Mesodermal cell (in vitro differentiated cells): ENCODE measurements around the gene CIDEA. TPM values are rescaled to one million over a fixed set of nuclear protein-coding genes. Genes with fewer than 3 reads are reported as not detected.
"Not testable (repeated sequence)": the region's sequence is repeated elsewhere in the genome, so short reads cannot be mapped to it uniquely, and the experiment has no call there.

ENCODE experiments used
- H3K27ac ChIP-seq: 2 replicates; pipeline ENCODE4 v1.7.0; 2013; ENCODE audit warnings: mild to moderate bottlenecking, low read depth, low read length, moderate library complexity; ENCODE audit not compliant: severe bottlenecking
- H3K36me3 ChIP-seq: 2 replicates; pipeline ENCODE4 v1.7.1; 2013; ENCODE audit warnings: mild to moderate bottlenecking, low read length, moderate library complexity; ENCODE audit not compliant: control insufficient read depth, insufficient read depth
- H3K4me1 ChIP-seq: one replicate; pipeline ENCODE4 v1.7.1; 2013; ENCODE audit warnings: mild to moderate bottlenecking, low read length; ENCODE audit not compliant: insufficient read depth, control insufficient read depth, poor library complexity, severe bottlenecking
- H3K4me3 ChIP-seq: 2 replicates; pipeline ENCODE4 v1.7.0; 2013; ENCODE audit warnings: low read length, control low read depth, mild to moderate bottlenecking; ENCODE audit not compliant: insufficient read depth, poor library complexity, severe bottlenecking; ENCODE audit errors: extremely low read depth
- H3K9me3 ChIP-seq: 2 replicates; pipeline ENCODE4 v1.7.1; 2013; ENCODE audit warnings: mild to moderate bottlenecking, low read length, moderate library complexity; ENCODE audit not compliant: control insufficient read depth
- whole genome bisulfite sequencing, 2 experiments: methylation state at CpG; one replicate each; pipeline ENCODE4 v1.1.5; 2013; ENCODE audit warnings: missing lambda C conversion rate in 2 of 2; ENCODE audit not compliant: insufficient coverage in 2 of 2; 5-methylcytosine and 5-hydroxymethylcytosine counted together
- polyA plus RNA-seq, 2 experiments: library from polyadenylated mRNA; stranded (reverse); fragments of 50-300 nt; gene quantifications; one replicate each; pipeline ENCODE4 v1.2.3, GENCODE V29; 2013

Gene CIDEA
- polyA plus RNA-seq (2013, experiment 1 of 2): not detected
- polyA plus RNA-seq (2013, experiment 2 of 2): not detected

GRCh38 chr18:12254136-12254819 lies at the start of gene CIDEA:
Gene CIDEA (plus strand): TSS chr18:12254361. CDS start chr18:12254384, 23 bp downstream.
- H3K4me3 ChIP-seq: peak within 1 kb of the TSS; percentile 27
- H3K27ac ChIP-seq: no peak within 1 kb of the TSS
- 5% methylated on average over 65 of the region's 69 CpGs for WGBS, 2 experiments
- peaks cover 16% of the 10 kb centered on the region for H3K4me1 ChIP-seq
- H3K9me3 ChIP-seq: no peaks in the 10 kb centered on the region
- no peaks in the 10 kb centered on the region for H3K36me3 ChIP-seq

DNA sequence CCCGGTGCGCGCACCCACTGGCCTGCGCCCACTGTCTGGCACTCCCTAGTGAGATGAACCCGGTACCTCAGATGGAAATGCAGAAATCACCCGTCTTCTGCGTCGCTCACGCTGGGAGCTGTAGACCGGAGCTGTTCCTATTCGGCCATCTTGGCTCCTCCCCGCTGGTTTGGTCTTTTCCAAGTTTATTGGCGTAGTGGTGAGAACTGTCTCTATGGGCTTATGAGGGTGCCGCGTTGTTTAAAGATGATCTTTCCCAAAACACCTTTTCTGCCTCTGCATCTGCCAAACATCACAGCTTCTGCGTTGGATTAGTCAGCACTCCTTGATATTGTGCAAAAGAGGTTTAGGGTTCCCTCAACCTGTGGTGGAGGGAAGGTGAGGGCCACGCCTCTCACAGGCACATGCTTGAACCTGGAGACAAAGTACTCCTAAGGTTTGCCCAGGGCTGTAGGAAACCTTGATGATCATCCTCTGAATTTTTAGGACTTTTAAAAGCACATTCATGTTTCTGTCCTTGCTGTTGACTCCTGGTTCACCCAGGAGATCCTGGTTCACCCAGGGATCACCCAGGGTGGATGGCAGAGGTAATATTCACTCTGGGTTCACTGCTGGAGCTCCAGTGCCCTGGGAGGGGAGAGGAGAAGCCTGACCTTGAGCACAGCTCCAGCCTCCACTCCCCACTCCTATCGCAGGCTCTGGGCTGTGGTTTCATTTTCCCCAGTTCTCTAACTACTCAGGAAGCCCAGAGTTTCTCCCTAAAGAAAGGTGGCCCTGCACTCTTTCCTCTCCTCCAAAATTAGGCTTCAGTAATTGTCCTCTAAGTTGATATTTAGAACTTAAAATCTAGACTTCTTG lies 45.6 kb upstream of the CIDEA start:
- not testable (repeated sequence) for H3K4me3 ChIP-seq, H3K36me3 ChIP-seq, H3K27ac ChIP-seq, H3K4me1 ChIP-seq, H3K9me3 ChIP-seq
- WGBS, 2 experiments: 93 to 95% methylated on average over 4 to 7 of the region's 18 CpGs

GRCh38 chr18:12212308-12212707 lies 41.9 kb upstream of the CIDEA start:
- not testable (repeated sequence) for H3K27ac ChIP-seq, H3K9me3 ChIP-seq, H3K4me3 ChIP-seq, H3K4me1 ChIP-seq, H3K36me3 ChIP-seq
- WGBS, 2 experiments: no CpG with 5 or more reads among the region's 1 CpG

DNA sequence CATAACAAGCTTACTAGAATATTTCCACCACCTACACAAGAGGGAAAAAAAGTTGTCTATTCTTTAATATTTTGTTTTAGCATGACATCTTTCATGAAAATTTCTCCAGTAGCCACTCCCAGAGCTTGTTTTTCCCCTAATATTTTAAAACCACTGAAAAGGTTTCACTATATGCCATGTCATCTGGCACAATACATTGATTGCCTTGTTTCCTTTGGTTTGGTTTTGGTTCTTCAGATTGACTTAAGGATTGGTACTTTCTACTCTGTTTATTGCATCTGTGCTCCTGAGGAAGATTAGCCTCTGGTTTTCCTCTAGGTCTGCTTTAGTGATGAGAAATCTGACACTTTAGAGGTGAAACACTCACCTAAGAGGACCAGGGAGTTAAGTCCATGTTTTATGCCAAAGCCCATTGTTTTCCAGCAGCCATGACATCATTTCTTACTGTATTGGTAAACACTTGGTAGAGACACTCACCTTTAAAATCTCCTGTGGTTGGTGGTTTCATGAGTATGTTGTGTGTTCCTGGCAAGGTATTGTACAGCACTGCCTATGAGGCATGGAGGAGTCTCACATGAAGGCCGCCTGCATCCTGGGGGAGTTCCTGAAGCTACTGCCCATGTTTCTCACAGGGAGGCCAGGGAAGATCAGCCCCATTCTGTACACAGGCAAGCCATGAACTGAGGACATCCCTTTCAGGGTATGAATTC lies 39.7 kb upstream of the CIDEA start:
- not testable (repeated sequence) for H3K9me3 ChIP-seq, H3K27ac ChIP-seq, H3K4me3 ChIP-seq, H3K4me1 ChIP-seq, H3K36me3 ChIP-seq
- WGBS, 2 experiments: 83% methylated on average over 1 of the region's 1 CpG; no CpG with 5 or more reads in 1 of the 2 experiments

DNA sequence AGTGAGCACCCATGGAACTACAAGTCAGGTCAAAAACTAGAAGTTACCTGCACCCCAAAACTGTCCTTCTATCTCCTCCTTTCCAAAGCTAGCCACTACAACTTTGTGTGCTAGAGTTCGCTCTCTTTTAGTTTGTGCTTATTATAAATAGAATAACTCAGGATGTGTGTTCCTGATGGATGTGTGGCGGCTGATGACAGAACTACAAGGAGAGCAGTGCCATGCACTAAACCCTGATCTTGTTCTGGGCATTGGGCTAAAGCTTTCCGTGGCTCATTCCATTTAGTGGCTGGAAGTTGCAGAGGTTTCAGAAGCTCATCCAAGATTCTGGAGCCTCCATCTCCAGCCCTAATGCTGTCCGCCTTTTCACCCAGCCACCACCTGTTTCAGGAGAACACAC lies 37.7 kb upstream of the CIDEA start:
- not testable (repeated sequence) for H3K36me3 ChIP-seq, H3K9me3 ChIP-seq, H3K27ac ChIP-seq, H3K4me1 ChIP-seq, H3K4me3 ChIP-seq
- WGBS, 2 experiments: no CpG with 5 or more reads among the region's 4 CpGs

DNA sequence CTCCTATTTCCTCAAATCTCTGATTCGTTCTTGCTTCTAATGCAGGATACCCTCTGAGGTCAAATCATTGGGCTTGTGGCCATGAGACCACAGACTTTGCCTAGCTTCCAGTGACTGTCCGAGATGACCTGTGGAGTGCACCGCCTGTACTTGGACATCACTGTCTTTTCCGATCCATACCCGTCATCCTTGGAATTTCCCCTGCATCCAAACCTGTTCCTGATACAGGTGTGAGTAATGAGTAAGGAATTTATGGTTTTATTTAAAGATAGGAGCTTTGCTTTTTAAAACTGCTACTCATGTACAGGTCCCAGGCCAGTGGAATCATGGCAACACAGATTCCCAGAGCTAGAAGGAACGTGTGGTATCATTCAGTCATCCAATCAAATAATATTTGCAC lies 35.6 kb upstream of the CIDEA start:
- H3K4me3 ChIP-seq, H3K9me3 ChIP-seq, H3K27ac ChIP-seq, H3K36me3 ChIP-seq, H3K4me1 ChIP-seq: not testable (repeated sequence)
- no CpG with 5 or more reads among the region's 6 CpGs for WGBS, 2 experiments

- H3K4me3 ChIP-seq, H3K27ac ChIP-seq, H3K9me3 ChIP-seq, H3K36me3 ChIP-seq, H3K4me1 ChIP-seq: not testable (repeated sequence)
- no CpG with 5 or more reads among the region's 2 CpGs for WGBS, 2 experiments
These were observed 32.1 kb upstream of the CIDEA start for GRCh38 chr18:12222041-12222440.

GRCh38 chr18:12223326-12223725 lies 30.8 kb upstream of the CIDEA start:
- not testable (repeated sequence) for H3K9me3 ChIP-seq, H3K27ac ChIP-seq, H3K4me3 ChIP-seq, H3K36me3 ChIP-seq, H3K4me1 ChIP-seq
- no CpG with 5 or more reads among the region's 1 CpG for WGBS, 2 experiments

GRCh38 chr18:12226807-12227206 lies 27.4 kb upstream of the CIDEA start:
- not testable (repeated sequence) for H3K4me1 ChIP-seq, H3K9me3 ChIP-seq, H3K4me3 ChIP-seq, H3K36me3 ChIP-seq, H3K27ac ChIP-seq
- WGBS, 2 experiments: no CpG with 5 or more reads among the region's 2 CpGs

DNA sequence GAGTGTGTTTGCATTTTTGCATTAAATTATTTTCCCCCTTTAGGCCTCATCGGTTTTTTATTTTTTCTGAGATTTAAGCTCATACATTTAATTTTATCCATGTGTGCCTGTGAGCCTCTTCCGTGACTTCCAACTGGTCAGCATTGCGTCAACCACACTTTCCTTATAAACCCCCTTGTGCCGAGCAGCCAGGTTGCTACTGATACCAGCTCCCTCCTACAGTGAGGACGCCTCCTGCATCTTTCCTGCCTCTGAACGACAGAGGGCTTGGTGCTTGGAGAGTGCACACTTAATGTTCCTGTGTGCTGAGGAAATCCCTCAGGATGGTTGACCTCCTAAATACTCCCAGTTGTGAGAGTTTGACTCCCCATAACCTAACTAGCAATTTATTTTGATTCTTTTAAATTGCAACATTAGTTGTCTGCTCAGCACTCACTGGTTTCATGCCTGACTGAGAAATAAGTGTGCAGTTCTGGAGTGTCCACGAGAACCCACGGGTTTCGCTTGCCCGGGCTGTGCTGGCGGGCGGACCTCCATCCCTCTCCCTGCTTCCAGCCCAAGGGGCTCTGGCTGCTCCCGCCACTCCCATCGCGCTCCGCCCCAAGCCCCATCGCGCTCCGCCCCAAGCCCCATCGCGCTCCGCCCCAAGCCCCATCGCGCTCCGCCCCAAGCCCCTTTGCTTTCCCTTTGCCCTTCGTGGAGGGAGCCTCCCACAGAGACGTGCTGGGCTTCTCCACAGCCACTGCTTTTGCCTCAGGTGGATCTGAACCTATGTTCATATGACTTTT lies 26.6 kb upstream of the CIDEA start:
- H3K9me3 ChIP-seq, H3K27ac ChIP-seq, H3K36me3 ChIP-seq, H3K4me1 ChIP-seq, H3K4me3 ChIP-seq: not testable (repeated sequence)
- WGBS, 2 experiments: 69% methylated on average over 3 of the region's 27 CpGs; no CpG with 5 or more reads in 1 of the 2 experiments
